ENCODE results near the gene ROR1.
A peak's percentile ranks its signal among the peaks of the same experiment; 100 is the strongest.

The ROR1 gene

GRCh38 chr1:63847308-63847910 lies 73.6 kb downstream of the ROR1 start:
- no peak for ATAC-seq
- no peak for TF ChIP-seq TCF4 (CRISPR knock-in tag; IDR thresholded peaks at IDR 0.05; ENCODE audit: borderline replicate concordance)
- TF ChIP-seq PPARA (CRISPR knock-in tag; IDR thresholded peaks at IDR 0.05; ENCODE audit: borderline replicate concordance), result no peak
- no peak for TF ChIP-seq ZNF70 (CRISPR knock-in tag; IDR thresholded peaks at IDR 0.05)
- TF ChIP-seq CREB5 (CRISPR knock-in tag; IDR thresholded peaks at IDR 0.05; ENCODE audit: low read depth), result no peak
- no peak for TF ChIP-seq TSHZ2 (CRISPR knock-in tag; IDR thresholded peaks at IDR 0.05)
- no peak for TF ChIP-seq ZNF565 (CRISPR knock-in tag; conservative IDR thresholded peaks at IDR 0.05; ENCODE audit: low read depth)
- TF ChIP-seq SNAI2 (CRISPR knock-in tag; IDR thresholded peaks at IDR 0.05), result no peak

- peak; percentile 96 for TF ChIP-seq ISL1 (CRISPR knock-in tag; IDR thresholded peaks at IDR 0.05)
- TF ChIP-seq PATZ1 (CRISPR knock-in tag; IDR thresholded peaks at IDR 0.05; ENCODE audit: borderline replicate concordance), result peak; percentile 83; the same call in 1 of the 2 replicates
- peak; percentile 71 for TF ChIP-seq CREB5 (CRISPR knock-in tag; IDR thresholded peaks at IDR 0.05; ENCODE audit: low read depth)
- no peak for TF ChIP-seq SNAI2 (CRISPR knock-in tag; IDR thresholded peaks at IDR 0.05)
- TF ChIP-seq ZNF8 (CRISPR knock-in tag; IDR thresholded peaks at IDR 0.05), result no peak
- no peak for TF ChIP-seq ZNF70 (CRISPR knock-in tag; IDR thresholded peaks at IDR 0.05)
- 0 out of 2 replicates have a peak, but pooled peaks have one; percentile 59 for TF ChIP-seq GLIS3 (CRISPR knock-in tag; IDR thresholded peaks at IDR 0.05)
- TF ChIP-seq ESRRG (CRISPR knock-in tag; IDR thresholded peaks at IDR 0.05), result peak; percentile 54; the same call in 1 of the 2 replicates
- TF ChIP-seq RARB (CRISPR knock-in tag; IDR thresholded peaks at IDR 0.05), result no peak
- 0 out of 2 replicates have a peak, but pooled peaks have one; percentile 53 for TF ChIP-seq CSRNP3 (CRISPR knock-in tag; IDR thresholded peaks at IDR 0.05)
- peak; percentile 11; the same call in 1 of the 3 replicates for ATAC-seq
Observed at GRCh38 chr1:63848733-63849132, 74.9 kb downstream of the ROR1 start.

- ATAC-seq, result no peak
Observed at GRCh38 chr1:63849149-63849548, 75.3 kb downstream of the ROR1 start.

More at GRCh38 chr1:63849149-63849548, 75.3 kb downstream of the ROR1 start:
- TF ChIP-seq PATZ1 (CRISPR knock-in tag; IDR thresholded peaks at IDR 0.05; ENCODE audit: borderline replicate concordance) (peak; percentile 0; the same call in 1 of the 2 replicates), ISL1 (CRISPR knock-in tag; IDR thresholded peaks at IDR 0.05) (no peak), ZFP3 (CRISPR knock-in tag; IDR thresholded peaks at IDR 0.05) (0 out of 2 replicates have a peak, but pooled peaks have one; percentile 36)

Measured in SK-N-SH treated with all-trans-retinoic acid at 6 μM for 48 hours (cell line).